GM12878 (cell line): Measurements from ENCODE around the gene SLC19A1. TPM values are rescaled to one million over a fixed set of nuclear protein-coding genes. Genes with fewer than 3 reads are reported as not detected.

Source experiments
- ATAC-seq: fragments of 200-7000 bp; cut with Tn5 transposase; 3 replicates; pipeline ENCODE4 v1.9.1; 2020; ENCODE audit warnings: mild to moderate bottlenecking, moderate library complexity
- BruUV-seq: library from RNA; stranded (reverse); fragments of 400-500 nt; replicated peaks from 2 replicates; lab custom pipeline; 2021; lab: Mats Ljungman, UMichigan
- CTCF ChIA-PET: fragments of 300-600 bp; sonication (Branson Sonifier 250); formaldehyde crosslinking; extraction: SDS; loops from one replicate; lab custom pipeline; 2021; ENCODE audit warnings: inconsistent platforms; lab: Yijun Ruan, JAX
- POLR2A ChIA-PET: fragments of 350-600 bp; formaldehyde crosslinking; extraction: SDS; loops from one replicate; lab custom pipeline; 2021; ENCODE audit warnings: inconsistent platforms; lab: Charles Lee
- RAD21 ChIA-PET: fragments of 300-600 bp; sonication (Branson Sonifier 250); formaldehyde crosslinking; loops from one replicate; lab custom pipeline; 2023; ENCODE audit warnings: antibody characterized with exemption; ENCODE audit not compliant: unreplicated experiment; lab: Charles Lee
- SMC1A ChIA-PET: fragments of 300-600 bp; sonication (Branson Sonifier 250); formaldehyde crosslinking; loops from one replicate; lab custom pipeline; 2023; ENCODE audit not compliant: unreplicated experiment, uncharacterized antibody; lab: Charles Lee
- DNase-seq: peaks from one replicate; pipeline ENCODE4 v3.0.0-alpha.2; 2011; ENCODE audit warnings: low read depth, low spot score
- FAIRE-seq: peaks from 3 replicates; lab custom pipeline; 2011; peaks lifted over from hg19 to GRCh38; lab: Jason Lieb, UNC
- H2AFZ ChIP-seq: 2 replicates; pipeline ENCODE4 v1.6.0; 2011; ENCODE audit warnings: low read depth, low read length, control low read depth; ENCODE audit not compliant: control insufficient read depth
- H3K27ac ChIP-seq: 2 replicates; pipeline ENCODE4 v1.5.1; 2011; ENCODE audit warnings: control low read depth; ENCODE audit not compliant: control insufficient read depth, insufficient read depth
- H3K27me3 ChIP-seq, 2 experiments: replicated peaks in 1 of 2; 2 replicates each; pipeline versions ENCODE4 v1.6.0 to v1.6.1; 2011; ENCODE audit warnings: low read length in 1 of 2; ENCODE audit not compliant: control insufficient read depth in 2 of 2, insufficient read depth in 2 of 2
- H3K36me3 ChIP-seq, 2 experiments: 2 replicates each; pipeline ENCODE4 v1.5.1; 2011; ENCODE audit warnings: low read length in 1 of 2; ENCODE audit not compliant: control insufficient read depth in 2 of 2, insufficient read depth in 2 of 2
- H3K4me1 ChIP-seq: 2 replicates; pipeline ENCODE4 v1.6.1; 2011; ENCODE audit warnings: mild to moderate bottlenecking, low read length, moderate library complexity, mixed read lengths; ENCODE audit not compliant: control insufficient read depth, insufficient read depth
- H3K4me2 ChIP-seq: 2 replicates; pipeline ENCODE4 v1.6.0; 2011; ENCODE audit warnings: control low read depth; ENCODE audit not compliant: control insufficient read depth, insufficient read depth
- H3K4me3 ChIP-seq: fragments of 200-600 bp; sonication (generic); 2 replicates; pipeline ENCODE4 v1.5.1; 2016
- H3K79me2 ChIP-seq: 2 replicates; pipeline ENCODE4 v1.6.0; 2011; ENCODE audit warnings: low read length; ENCODE audit not compliant: control insufficient read depth, insufficient read depth
- H3K9ac ChIP-seq: 2 replicates; pipeline ENCODE4 v1.8.0; 2011; ENCODE audit warnings: low read length, control low read depth, mixed read lengths; ENCODE audit not compliant: control insufficient read depth, insufficient read depth
- H3K9me3 ChIP-seq: replicated peaks from 3 replicates; pipeline ENCODE4 v1.5.1; 2011; ENCODE audit warnings: mild to moderate bottlenecking, low read length; ENCODE audit not compliant: control insufficient read depth, insufficient read depth
- H4K20me1 ChIP-seq: 2 replicates; pipeline ENCODE4 v1.6.0; 2011; ENCODE audit not compliant: control insufficient read depth, insufficient read depth
- EZH2 ChIP-seq: IDR thresholded peaks from 2 replicates; pipeline ENCODE4 v1.6.1; 2012; ENCODE audit warnings: low read depth, mild to moderate bottlenecking, control low read depth, inconsistent platforms, low read length, borderline replicate concordance; ENCODE audit not compliant: control insufficient read depth
- HDGF ChIP-seq: fragments of 450-650 bp; IDR thresholded peaks from 2 replicates; pipeline ENCODE4 v1.6.1; 2016; ENCODE audit warnings: antibody characterized with exemption
- NFYA ChIP-seq: IDR thresholded peaks from 2 replicates; pipeline ENCODE4 v1.6.1; 2011; ENCODE audit warnings: low read depth, mild to moderate bottlenecking, low read length, improper control_type of control experiment, borderline replicate concordance
- POLR2AphosphoS2 ChIP-seq: IDR thresholded peaks from 2 replicates; pipeline ENCODE4 v1.6.1; 2011; ENCODE audit warnings: low read depth, mild to moderate bottlenecking, low read length, improper control_type of control experiment, moderate library complexity
- TBL1XR1 ChIP-seq: IDR thresholded peaks from 2 replicates; pipeline ENCODE4 v1.6.1; 2012; ENCODE audit warnings: low read depth, low read length, improper control_type of control experiment
- TCF12 ChIP-seq: IDR thresholded peaks from 2 replicates; pipeline ENCODE4 v1.6.1; 2011; ENCODE audit warnings: low read depth, mild to moderate bottlenecking, low read length
- ZBTB33 ChIP-seq: fragments of 450-650 bp; IDR thresholded peaks from 2 replicates; pipeline ENCODE4 v1.6.1; 2017; ENCODE audit warnings: mild to moderate bottlenecking
- ZNF592 ChIP-seq: fragments of 450-650 bp; IDR thresholded peaks from 2 replicates; pipeline ENCODE4 v1.6.1; 2017; ENCODE audit warnings: mild to moderate bottlenecking, moderate library complexity
- WGBS: methylation state at CpG from one replicate; pipeline ENCODE4 v1.1.6; 2016; ENCODE audit warnings: low lambda C conversion rate; ENCODE audit not compliant: insufficient replicate concordance, insufficient coverage; ENCODE audit errors: missing lambda C conversion rate; 5-methylcytosine and 5-hydroxymethylcytosine counted together
- in situ Hi-C: fragments of 300-500 bp; cut with MboI; formaldehyde crosslinking; loops from 9 replicates; pipeline ENCODE4 v1.14.3; 2018; ENCODE audit warnings: mixed read lengths
- intact Hi-C: fragments of 100-400 bp; cut with micrococcal nuclease; formaldehyde crosslinking; loops from one replicate; pipeline ENCODE4 v1.14.2; 2022; ENCODE audit not compliant: unreplicated experiment
- polyA plus RNA-seq, 11 experiments: library from polyadenylated mRNA; depleted of rRNA in 4 of 11; unstranded in 6 of 11; stranded (reverse) in 5 of 11; fragments of >200 nt; fragmentation: Nextera tagmentation in 4 of 11; fragmentation: Illumina TruSeq in 1 of 11; extraction: Ambion mirVana in 4 of 11; extraction: Trizol in 1 of 11; gene quantifications; 1 replicate in 1 of 11; 2 replicates in 10 of 11; pipeline versions ENCODE4 v1.2.1 to v1.2.3, GENCODE V29; 2011 to 2016; ENCODE audit warnings: inconsistent platforms in 2 of 11, missing spikeins in 2 of 11, low read depth in 1 of 11
- total RNA-seq, 4 experiments: library from RNA; depleted of rRNA in 3 of 4; stranded (reverse); fragments of >200 nt in 3 of 4; fragmentation: Illumina TruSeq in 1 of 4; extraction: Trizol in 1 of 4; gene quantifications; 2 replicates each; pipeline versions ENCODE4 v1.2.1 to v1.2.3, GENCODE V29; 2013 to 2021

The SLC19A1 gene
- total and polyA plus RNA-seq, 10 of the 15 experiments (the other 5 are each of a cell fraction or from before 2014, with no cell fraction given), result 0.42 to 49.7 (median 12.2) TPM

GRCh38 chr21:45468971-45469272 is 73.3 kb downstream of the SLC19A1 start:
- DNase-seq (no peak), ATAC-seq (no peak), FAIRE-seq (no peak)
- H3K4me3 ChIP-seq, result no peak overlapping the region
- no peak overlapping the region for H2AFZ ChIP-seq
- SMC1A ChIA-PET, result no interaction called here
- no peaks in the 10 kb centered on the region for H3K27me3 ChIP-seq
- H3K9ac ChIP-seq, result no peak overlapping the region
- H3K4me2 ChIP-seq, result no peak overlapping the region
- no peaks in the 10 kb centered on the region for H3K36me3 ChIP-seq
- in situ Hi-C loops, result loop anchor here (25.0 kb wide), 1 partner anchor 343 kb away; no protein-coding TSS in a partner anchor
- intact Hi-C loops, result no loop called here
- H3K9me3 ChIP-seq, result no peaks in the 10 kb centered on the region
- no peaks in the 10 kb centered on the region for H3K4me1 ChIP-seq
- RAD21 ChIA-PET, result no interaction called here
- no peaks in the 10 kb centered on the region for H3K79me2 ChIP-seq
- POLR2A ChIA-PET, result no interaction called here
- CTCF ChIA-PET, result no interaction called here
- no peaks in the 10 kb centered on the region for H4K20me1 ChIP-seq
- TF ChIP-seq HDGF, result no peak
- TF ChIP-seq TBL1XR1, result no peak
- TF ChIP-seq ZNF592, result no peak
- TF ChIP-seq EZH2, result no peak
- TF ChIP-seq POLR2AphosphoS2, result no peak
- TF ChIP-seq ZBTB33, result no peak
- no peak for TF ChIP-seq NFYA
- TF ChIP-seq TCF12, result no peak
- no peak overlapping the region for H3K27ac ChIP-seq
- 88% methylated on average over 14 of the region's 14 CpGs for WGBS
- BruUV-seq, result no TSS peak
